GM18873 (cell line): ENCODE data around the gene GPR39.

ENCODE experiments used
- ATAC-seq: cut with Tn5 transposase; IDR thresholded peaks from one replicate; pipeline ENCODE4 v1.9.1; 2021; ENCODE audit warnings: mild to moderate bottlenecking, moderate library complexity, moderate number of reproducible peaks; ENCODE audit not compliant: unreplicated experiment, low FRiP score

Gene GPR39

DNA sequence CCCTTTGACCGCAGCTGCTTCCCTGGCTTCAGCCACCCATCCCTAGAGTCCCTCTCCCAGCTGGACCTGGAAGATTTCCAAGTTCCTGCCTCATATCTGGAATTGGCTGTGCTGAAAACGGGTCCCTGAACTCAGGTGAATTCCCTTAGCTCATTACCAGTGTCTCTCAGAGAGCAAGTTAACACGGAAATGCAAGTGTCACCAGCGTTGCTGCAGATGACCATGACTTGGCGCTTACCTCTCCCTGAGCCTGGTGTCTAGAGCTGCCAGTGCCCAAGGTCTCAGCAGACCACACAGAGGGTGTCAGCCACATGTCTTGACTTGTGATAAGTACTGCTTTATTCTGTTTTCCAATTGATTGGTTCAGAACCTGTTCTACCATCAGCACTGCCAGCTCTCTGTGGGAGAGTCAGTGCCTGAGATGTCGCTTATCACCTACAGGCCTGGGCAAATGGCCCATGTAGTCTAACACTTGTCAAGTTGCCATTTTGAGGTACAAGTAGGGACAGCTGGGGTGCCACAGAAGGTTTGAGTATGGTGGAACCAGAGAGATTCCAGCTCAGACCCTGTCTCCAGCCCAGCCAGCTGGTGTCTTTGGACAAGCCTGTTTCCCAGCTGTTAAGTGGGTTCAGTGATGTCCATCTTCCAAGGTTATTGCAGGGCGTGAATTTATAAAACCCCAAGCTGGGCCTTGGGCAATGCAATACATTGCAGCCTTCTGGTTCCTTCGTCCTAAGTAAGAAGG, 204.7 kb downstream of the GPR39 start:
- ATAC-seq, result no peak

DNA sequence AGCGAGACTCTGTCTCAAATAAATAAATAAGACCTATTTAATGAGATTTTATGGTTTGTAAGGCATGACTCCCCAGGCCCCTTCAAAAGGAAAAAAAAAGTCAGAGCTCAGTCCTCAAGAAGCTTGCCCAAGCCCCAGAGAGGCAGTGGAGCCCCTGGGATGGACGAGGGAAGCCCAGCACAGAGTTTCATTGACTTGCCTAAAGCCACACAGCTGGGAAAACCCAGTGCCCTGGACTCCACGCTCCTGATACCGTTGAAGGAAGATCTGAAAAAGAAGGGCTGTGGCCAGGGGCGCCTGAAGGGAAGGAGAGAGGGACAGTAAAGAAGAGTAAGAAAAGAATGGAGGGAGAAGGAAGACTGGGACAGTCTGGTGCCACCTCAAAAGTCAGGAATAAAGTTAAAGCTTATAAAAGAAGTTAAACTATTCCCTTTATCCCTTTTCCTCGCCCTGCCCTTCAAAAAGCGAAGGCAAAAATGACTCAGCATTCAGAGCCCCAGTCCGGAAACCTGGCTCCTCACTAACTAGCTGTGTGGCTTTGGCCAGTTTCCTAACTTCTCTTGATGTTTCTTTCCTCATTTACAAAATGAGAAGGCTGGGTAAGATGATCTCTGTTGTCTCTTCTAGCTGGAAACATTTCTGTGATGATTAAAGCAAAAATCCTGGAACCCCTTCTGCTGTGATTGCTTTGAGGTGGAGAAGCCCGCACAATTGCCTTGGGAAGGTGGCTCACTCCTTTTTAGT, 206.7 kb downstream of the GPR39 start:
- no peak for ATAC-seq

DNA sequence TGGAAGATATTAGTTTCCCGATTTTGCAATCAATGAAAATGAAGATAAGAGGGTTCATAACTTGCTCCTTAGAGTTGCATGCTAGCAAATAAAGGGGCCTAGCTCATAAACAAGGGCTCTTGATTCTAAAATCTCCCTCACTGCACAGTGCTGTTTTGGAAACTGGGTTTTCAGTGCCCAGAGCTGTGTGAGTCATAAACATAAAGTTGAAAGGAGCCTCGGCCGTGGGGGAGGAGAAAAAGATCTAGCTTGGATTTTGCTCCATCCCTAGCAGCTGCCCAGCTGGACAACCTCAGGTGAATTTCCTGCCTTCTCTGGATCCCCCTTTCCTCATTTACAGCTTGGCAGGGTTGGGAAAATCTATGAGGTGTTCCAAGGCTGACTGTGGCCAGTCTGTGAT, 210.9 kb downstream of the GPR39 start:
- no peak for ATAC-seq

DNA sequence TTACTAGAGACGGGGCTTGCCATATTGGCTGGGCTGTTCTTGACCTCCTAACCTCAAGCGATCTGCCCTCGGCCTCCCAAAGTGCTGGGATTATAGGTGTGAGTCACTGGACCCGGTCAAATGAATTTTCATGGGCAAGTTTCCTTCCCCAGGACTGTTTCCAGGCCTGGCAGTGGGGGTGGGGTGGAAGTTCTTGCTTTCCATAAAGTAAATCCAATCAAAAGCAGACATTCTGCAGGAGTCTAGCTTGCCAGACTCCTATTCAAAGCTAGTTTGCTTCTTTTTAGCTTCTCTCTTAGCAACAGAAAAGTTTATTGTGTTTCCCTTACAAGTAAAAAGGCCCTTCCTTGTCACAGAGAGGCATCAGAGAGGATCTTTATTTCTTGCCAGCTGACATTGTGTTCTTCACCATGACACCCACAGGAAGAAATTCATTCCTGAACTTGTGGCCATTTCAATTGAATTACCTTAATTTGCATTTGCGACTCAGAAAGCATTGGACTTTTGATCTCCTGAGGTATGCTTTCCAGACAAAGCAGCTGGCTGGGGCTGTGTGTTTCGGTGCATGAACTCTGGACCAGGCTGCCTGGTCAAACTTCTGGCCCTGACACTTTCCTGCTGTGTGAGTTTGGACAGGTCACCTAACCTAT, 215.5 kb downstream of the GPR39 start:
- ATAC-seq, result no peak

DNA sequence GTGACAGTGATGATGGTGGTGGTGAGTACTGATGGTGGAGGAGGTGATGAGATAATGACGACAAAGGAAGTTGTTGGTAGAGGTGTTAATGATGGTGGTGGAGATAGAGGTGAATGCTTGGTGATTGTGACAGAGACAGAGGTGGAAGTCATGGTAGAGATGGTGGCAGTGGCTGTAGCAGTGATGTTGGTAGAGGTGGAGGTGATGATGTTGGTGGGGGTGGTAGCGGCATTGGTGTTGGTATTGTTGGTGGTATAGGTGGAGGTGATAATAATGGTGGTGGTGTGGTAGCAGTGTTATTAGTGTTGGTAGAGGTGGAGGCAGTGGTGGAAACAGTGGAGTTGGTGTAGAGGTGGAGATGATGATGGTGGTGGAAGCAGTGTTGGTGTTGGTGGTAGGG, 217.0 kb downstream of the GPR39 start:
- no peak for ATAC-seq

DNA sequence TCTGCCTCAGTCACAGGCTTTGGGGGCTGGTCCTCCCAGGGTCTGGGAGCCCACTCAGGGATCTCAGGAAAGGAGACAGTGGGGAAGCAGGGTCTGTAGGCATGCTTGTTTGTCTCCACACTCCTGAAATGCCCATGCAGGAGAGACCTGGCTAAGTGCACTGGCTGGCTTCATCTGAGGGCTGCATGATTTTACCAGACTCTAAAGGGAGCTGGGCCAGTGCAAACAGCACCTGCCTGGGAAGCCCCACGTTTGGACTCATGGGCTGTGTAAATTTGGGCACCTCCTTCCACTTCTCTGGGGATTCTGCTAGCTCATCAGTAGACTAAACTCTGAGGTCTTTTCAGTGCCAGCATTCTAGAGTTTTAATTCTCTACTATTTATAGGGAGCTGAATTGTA, 219.7 kb downstream of the GPR39 start:
- no peak for ATAC-seq

DNA sequence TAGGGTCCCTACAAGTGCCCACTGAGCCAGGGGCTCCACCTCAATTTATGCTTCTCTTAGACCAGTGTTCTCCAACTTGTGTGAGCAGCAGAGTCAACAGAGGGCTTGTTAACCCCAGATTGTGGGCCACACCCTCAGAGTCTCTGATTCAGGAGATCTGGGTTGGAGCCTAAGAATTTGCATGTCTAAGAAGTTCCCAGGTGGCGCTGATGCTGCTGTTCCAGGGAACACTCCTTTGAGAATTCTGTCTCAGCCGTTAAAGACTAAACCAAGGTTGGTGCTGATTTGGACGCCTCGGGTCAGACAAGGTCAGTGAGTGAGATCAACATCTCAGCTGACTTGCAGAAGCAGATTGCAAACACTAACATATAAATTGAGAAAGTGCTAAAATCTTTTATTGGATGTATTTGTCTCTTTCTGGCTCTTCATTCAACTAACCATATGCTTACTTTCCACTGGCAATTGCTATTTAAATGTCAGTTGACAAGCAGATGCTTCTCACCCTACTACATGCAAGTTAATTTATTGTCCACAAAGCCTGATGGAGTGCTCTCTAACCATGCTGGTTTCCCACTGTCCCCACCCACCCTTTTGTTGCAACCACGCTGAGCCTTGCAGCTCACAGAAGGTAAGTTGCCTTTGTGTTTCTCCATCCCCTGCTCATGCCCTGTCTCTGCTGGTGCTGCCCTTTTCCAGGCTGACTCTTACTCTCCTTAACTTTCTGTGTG, 221.9 kb downstream of the GPR39 start:
- no peak for ATAC-seq

DNA sequence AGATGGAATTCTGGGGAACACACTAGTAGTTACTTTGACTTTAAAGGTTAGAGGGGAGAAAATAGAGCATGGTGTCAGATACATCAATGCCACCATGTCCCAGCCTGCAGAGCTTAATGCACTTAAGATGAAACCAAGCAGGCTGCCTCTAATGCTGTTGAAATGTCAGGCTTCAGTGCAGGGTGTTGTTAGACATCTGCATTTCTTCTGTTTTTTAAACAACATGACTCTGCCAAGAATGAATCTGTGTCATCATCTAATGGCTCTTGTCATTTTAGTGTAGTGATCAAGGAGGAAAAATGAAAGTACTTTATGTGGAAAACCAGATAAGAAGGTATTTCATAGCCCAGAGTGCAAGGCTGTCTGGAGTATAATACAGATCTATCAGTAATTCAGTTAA, 223.5 kb downstream of the GPR39 start:
- no peak for ATAC-seq

DNA sequence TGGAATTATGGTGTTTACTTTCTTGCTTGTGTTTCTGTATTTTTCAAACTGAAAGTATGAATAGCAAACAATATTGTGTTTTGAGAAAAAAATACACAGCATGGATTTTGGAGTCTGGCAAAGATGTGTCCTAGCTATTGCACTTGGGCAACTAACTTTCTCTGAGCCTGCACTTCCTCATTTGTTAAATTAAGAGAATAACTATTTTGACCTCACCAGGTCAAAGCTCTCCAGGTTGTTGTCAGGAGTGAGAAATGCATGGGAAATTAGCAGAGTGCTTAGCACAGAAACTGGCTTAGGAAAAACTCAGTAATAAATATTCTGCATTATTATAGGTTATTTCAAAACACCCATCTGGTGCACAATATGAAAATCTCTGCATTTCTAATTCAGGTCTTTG, 225.2 kb downstream of the GPR39 start:
- no peak for ATAC-seq

DNA sequence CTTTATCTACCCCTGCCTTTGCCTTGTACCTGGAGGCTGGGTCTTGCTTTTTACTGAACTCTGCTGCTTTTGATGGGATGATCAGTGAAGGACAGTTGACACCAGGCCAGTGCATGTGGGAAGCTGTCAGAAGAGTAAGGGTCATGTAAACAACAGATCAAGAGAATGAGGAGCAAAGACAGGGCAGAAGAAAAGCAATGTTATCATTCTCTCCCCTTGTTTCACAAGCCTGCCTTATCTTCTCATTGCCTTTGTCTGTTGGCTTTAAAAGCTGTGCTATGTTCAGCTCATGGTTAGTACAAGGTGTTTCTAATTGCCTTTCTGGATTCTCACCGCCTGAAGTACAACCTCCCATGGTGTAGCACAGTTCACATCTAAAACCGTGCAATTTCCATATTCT, 225.8 kb downstream of the GPR39 start:
- no peak for ATAC-seq

DNA sequence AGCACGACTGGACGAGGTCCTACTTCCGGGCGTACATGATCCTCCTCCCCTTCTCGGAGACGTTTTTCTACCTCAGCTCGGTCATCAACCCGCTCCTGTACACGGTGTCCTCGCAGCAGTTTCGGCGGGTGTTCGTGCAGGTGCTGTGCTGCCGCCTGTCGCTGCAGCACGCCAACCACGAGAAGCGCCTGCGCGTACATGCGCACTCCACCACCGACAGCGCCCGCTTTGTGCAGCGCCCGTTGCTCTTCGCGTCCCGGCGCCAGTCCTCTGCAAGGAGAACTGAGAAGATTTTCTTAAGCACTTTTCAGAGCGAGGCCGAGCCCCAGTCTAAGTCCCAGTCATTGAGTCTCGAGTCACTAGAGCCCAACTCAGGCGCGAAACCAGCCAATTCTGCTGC, 228.6 kb downstream of the GPR39 start:
- no peak for ATAC-seq

DNA sequence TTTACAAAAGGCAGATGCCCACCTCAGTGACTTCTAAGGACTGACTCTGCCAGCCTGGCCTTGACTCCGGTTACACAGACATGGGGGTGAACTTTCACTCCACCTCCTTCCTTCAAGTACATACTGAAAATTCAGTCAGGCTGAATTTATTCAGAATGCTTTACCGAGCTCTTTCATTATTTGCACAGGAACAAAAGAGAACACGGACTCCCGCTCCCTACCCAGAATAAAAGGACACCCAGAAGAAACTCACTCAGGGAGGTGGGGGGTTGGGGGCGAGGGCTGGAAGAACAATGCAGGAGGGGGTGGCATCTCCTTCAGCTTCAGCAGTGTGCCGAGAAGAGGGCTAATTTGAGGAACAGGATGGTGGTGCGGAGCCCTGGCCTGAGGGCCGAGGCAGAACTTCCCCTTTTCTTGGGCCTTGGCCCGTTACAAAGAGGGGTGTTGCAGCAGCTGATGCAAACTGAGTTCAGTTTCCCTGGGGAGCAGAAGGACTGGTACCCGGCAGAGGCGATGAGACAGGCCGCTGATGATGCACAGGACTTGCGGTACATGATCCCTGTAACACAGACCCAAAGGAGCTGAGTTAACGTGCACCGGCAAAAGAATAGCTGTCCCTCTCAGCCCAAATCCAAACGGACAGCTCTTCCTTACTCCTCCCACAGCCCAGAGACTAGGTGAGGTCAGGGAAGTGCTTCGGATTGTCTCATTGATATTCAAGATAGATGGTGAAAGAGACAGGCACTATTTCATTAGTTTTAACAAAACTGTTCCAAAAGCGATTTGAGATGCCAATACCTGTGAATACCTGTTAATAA, 229.3 kb downstream of the GPR39 start:
- ATAC-seq, result no peak

DNA sequence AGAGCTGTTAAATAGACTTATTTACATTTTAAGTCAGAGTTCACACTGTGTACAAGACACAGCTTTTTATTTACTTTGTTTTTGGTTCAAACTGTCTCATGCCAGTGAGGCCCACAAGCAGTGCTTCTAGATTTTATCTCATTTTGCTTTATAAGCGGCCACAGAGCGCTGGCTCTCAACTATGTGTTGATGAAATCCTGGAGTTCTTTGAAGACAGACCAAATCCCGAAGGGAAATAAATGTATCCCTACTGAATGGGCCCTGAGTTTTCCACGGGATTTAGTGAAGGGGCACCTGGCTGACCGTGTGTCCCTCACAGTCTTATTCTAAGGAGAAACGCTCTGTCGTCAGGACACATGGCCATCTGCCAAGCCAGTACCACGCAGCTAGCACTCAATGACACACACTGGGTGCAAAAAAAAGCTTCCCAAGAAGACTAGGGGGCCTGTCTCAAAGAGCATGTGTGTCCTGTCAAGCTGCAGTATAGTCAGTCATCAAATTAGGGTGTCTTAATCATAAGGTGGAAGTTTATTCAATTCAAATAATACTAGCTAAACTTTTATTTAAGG, 230.0 kb downstream of the GPR39 start:
- ATAC-seq, result no peak

DNA sequence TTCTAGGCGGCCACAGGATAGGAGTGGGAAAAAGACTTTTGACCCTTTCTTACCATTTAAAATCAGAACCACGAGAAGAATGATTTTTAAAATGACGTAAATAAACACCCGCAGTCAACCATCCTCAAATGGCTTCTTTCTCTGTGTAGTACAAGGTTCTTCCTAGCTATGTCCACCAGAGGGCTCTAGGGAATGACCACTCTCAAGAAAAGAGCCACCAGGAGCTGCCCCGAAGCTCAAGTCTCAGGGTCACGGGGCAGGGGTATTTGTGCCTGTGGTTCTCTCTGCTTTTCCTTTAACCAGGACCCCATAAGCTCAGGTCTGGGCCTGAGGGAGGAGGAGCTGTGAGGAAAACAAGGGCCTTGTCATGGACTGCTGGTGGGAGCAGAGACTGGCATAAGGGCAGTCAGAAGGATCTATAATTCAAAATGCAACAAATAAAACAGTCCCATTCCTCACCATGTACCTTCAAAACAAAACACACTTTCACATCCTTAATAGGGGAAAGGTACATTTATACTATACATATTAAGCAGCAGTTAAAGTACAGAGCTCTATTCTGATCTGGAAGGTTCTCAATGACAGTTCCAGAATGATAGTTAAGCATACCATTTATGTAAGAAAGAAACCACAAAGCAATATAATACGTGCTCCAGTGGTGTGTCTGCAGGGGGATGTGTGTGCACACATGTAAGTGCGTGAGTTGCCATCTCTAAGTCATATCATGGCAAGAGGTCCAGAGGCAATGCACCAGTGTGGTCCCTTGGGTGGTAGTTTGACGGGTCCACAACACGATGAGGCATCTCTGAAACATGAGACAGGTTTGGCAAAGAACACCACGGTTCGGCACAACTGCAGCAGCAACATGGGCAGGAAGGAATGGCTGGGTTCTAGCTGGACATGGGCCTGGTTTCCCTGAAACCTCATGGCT, 234.8 kb downstream of the GPR39 start:
- no peak for ATAC-seq

DNA sequence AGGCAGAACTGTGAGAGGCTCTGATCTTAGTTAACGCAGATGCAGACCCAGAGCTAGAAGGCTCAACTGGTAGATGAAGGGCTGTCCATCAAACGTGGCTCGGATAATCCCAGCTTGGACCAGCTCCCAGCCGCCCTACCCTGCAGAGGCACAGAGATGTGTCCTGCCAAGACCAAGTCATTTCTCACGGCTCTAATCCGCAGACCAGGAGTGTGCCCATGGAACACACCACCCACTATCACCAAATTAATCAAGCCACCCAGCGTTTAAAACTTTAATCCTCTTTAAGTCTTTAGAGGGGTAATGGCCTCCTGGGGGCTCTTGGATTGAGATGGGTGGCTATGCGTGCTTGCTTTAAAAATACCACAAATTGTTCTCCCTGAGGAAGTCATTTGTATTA, 235.9 kb downstream of the GPR39 start:
- no peak for ATAC-seq

DNA sequence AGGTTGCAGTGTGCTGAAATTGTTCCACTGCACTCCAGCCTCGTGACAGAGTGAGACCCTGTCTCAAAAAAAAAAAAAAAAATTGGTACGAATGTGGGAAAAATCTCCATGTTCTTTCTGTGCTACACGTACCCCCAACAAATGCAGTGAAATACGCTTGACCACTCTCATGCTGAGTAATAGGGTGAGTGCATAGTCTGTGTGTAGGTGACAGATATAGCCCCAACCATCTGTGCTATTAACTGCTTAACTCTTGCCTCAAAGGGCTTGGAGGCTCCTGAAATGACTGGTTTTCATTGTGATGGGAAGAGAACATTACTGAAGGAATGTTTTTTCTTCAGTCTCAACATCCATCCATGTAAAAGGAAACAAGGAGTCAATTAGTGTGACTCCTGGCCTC, 237.7 kb downstream of the GPR39 start:
- ATAC-seq, result no peak

DNA sequence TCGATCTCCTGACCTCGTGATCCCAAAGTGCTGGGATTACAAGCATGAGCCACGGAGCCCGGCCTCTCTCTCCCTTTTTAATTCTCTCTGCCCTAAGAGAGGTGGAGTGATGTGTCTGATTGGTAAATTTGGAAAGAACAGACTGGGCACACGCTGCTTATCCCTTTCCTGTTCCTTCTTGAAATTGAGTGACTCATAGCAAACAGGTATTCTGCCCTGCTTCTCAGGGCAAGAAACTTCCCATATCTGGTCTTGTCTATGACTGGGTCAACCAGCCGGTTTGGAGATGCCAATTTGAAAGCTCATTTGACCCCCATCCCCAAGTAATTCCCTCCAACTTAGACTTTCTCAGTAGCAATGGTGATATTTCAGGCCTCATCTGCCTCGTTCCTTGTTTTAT, 238.4 kb downstream of the GPR39 start:
- ATAC-seq, result no peak

DNA sequence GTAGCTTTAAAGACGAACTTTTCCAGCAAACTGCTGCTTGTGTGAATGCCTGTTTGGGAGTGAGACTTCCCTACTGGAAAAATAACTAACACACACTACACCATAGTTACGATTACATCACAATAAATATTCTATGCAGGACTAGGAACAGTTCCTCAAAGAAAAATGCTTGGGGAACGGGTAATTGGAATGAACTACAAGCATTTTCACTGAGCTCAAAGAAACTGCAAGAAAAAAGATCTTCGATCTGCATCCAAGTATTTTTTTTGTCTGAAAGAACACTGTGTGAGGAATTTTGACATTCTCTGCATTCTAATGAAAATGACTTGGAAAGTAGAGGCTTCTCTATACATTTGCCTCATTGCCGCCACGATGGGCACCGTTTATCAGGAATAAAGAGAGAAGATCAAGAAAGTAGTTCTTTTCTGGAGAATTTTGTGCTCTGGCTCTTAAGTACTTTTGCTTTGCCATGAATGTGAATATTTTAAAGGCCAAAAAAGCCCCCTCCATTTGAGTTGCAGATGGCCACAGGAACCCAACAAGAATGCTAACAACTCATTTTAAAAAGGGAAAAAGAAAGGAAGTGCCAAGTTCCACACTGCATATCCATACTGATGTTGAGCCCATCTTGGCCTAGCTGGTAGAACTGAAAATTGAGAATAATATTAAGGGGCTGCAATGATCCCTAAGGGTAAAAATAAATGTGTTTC, 239.8 kb downstream of the GPR39 start:
- ATAC-seq, result no peak
